ENCODE measurements around the gene GRID1. TPM values are rescaled to one million over a fixed set of nuclear protein-coding genes. Genes with fewer than 3 reads are reported as not detected.

The GRID1 gene
- total and polyA plus RNA-seq, 10 of the 15 experiments (the other 5 are each of a cell fraction or from before 2014, with no cell fraction given): 0.04 to 0.62 (median 0.08) TPM; not detected in 5

DNA sequence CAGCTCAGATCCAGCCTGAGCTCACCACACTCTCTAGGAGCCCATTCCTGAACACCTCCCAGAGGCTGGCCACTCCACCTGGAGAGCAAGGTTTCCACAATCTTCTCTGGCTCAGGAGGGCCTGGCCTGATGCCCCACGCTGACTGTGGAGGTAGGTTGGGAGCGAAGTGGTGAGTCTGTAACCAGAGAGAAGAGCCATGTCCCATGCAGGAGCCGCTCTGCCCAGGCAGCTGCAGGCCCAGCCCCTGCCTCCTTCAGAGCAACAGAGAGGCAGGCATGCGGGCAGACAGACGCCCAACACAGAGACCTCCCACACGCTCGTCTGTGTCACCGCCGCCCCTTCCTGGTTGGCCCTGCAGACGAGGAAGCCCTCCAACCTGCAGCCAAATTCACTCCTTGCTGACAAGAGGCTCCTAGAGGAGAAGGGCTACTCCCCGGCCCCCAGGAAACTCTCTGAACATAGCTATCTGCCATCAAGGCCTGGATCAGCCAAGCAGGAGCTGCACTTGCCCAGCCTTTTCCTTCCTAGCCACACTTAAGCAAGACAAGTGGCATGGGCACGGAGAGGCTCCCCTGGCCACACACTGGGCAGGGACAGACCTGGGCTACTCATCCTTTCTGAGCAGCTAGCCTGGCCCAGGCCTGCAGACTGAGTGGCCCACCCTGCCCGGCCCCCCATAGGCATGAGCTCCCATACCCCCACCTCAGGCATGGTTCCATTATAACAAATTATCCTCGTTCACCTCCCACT lies 101.9 kb downstream of the GRID1 start:
- Histone ChIP-seq H3K4me3 (no peak overlapping the region), H2AFZ (ENCODE audit: control insufficient read depth, low read depth, low read length) (no peak overlapping the region), H3K27ac (ENCODE audit: control insufficient read depth, insufficient read depth) (no peak overlapping the region), H3K4me1 (ENCODE audit: control insufficient read depth, insufficient read depth, low read length) (no peaks in the 10 kb centered on the region), H3K79me2 (ENCODE audit: control insufficient read depth, insufficient read depth, low read length) (no peaks in the 10 kb centered on the region), H3K27me3 (replicated peaks in 1 of 2; ENCODE audit: control insufficient read depth in 2 of 2, insufficient read depth in 2 of 2, low read length in 1 of 2) (peaks cover 0 to 2% of the 10 kb centered on the region in 2 experiments; a peak in 3 of 4 replicates), H4K20me1 (ENCODE audit: control insufficient read depth, insufficient read depth) (no peaks in the 10 kb centered on the region), H3K9me3 (replicated peaks; ENCODE audit: control insufficient read depth, insufficient read depth, low read length) (no peaks in the 10 kb centered on the region), H3K9ac (ENCODE audit: control insufficient read depth, insufficient read depth, low read length) (no peak overlapping the region), H3K36me3 (ENCODE audit: control insufficient read depth in 2 of 2, insufficient read depth in 2 of 2, low read length in 1 of 2) (no peaks in the 10 kb centered on the region), H3K4me2 (ENCODE audit: control insufficient read depth, insufficient read depth) (no peak overlapping the region)
- intact Hi-C loops (cut with micrococcal nuclease; ENCODE audit: unreplicated experiment): loop anchor here (5.0 kb wide), 1 partner anchor 323 kb away; no protein-coding TSS in a partner anchor
- DNase-seq (ENCODE audit: low read depth, low spot score) (no peak), FAIRE-seq (no peak), ATAC-seq (no peak)
- ChIA-PET SMC1A (ENCODE audit: uncharacterized antibody, unreplicated experiment) (no interaction called here), POLR2A (no interaction called here), CTCF (no interaction called here), RAD21 (ENCODE audit: unreplicated experiment) (no interaction called here)
- no TSS peak for BruUV-seq (replicated peaks)
- WGBS (ENCODE audit: insufficient coverage, insufficient replicate concordance, low lambda C conversion rate, missing lambda C conversion rate): 11% methylated on average over 14 of the region's 14 CpGs
- in situ Hi-C loops (cut with MboI): no loop called here
- TF ChIP-seq ZZZ3 (IDR thresholded peaks at IDR 0.05; ENCODE audit: control insufficient read depth, insufficient read length, low read depth) (no peak), RFX5 (IDR thresholded peaks at IDR 0.05; ENCODE audit: low read depth, low read length) (no peak), SRF (IDR thresholded peaks at IDR 0.05; ENCODE audit: low read depth in 2 of 2, low read length in 2 of 2) (no peak), CHD2 (IDR thresholded peaks at IDR 0.05; ENCODE audit: borderline replicate concordance, low read depth, low read length) (no peak), YY1 (IDR thresholded peaks at IDR 0.05; ENCODE audit: low read depth, low read length) (no peak), PAX5 (IDR thresholded peaks at IDR 0.05; ENCODE audit: borderline replicate concordance, low read depth, low read length) (no peak)
- TF ChIP-seq, protein P1, sequence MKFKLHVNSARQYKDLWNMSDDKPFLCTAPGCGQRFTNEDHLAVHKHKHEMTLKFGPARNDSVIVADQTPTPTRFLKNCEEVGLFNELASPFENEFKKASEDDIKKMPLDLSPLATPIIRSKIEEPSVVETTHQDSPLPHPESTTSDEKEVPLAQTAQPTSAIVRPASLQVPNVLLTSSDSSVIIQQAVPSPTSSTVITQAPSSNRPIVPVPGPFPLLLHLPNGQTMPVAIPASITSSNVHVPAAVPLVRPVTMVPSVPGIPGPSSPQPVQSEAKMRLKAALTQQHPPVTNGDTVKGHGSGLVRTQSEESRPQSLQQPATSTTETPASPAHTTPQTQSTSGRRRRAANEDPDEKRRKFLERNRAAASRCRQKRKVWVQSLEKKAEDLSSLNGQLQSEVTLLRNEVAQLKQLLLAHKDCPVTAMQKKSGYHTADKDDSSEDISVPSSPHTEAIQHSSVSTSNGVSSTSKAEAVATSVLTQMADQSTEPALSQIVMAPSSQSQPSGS (IDR thresholded peaks at IDR 0.05; ENCODE audit: low read length): no peak
- TF ChIP-seq, protein P2, sequence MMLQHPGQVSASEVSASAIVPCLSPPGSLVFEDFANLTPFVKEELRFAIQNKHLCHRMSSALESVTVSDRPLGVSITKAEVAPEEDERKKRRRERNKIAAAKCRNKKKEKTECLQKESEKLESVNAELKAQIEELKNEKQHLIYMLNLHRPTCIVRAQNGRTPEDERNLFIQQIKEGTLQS (IDR thresholded peaks at IDR 0.05; ENCODE audit: borderline replicate concordance, extremely low read depth, low read depth, low read length): no peak
